ENCODE results near the gene MGAT5B. TPM values are rescaled to one million over a fixed set of nuclear protein-coding genes. Genes with fewer than 3 reads are reported as not detected.

The MGAT5B gene
- total RNA-seq, 1 donor from 2014 or later: 7.5 TPM

- no peak overlapping the region for H3K4me3 ChIP-seq (ENCODE audit: low read depth, low read length)
- no peak for TF ChIP-seq CTCF (conservative IDR thresholded peaks at IDR 0.05; ENCODE audit: low read depth, low read length)
- no peak for DNase-seq (ENCODE audit: low read depth)
Measured at GRCh38 chr17:76934561-76935320, 66.5 kb downstream of the MGAT5B start.

GRCh38 chr17:76935331-76935730 is 67.1 kb downstream of the MGAT5B start:
- no peak overlapping the region for H3K4me3 ChIP-seq (ENCODE audit: low read depth, low read length)
- no peak for TF ChIP-seq CTCF (conservative IDR thresholded peaks at IDR 0.05; ENCODE audit: low read depth, low read length)
- DNase-seq (ENCODE audit: low read depth): no peak

GRCh38 chr17:76937238-76937637 is 69.0 kb downstream of the MGAT5B start:
- no peak for DNase-seq (ENCODE audit: low read depth)
- no peak for TF ChIP-seq CTCF (conservative IDR thresholded peaks at IDR 0.05; ENCODE audit: low read depth, low read length)
- no peak overlapping the region for H3K4me3 ChIP-seq (ENCODE audit: low read depth, low read length)

GRCh38 chr17:76938009-76938408 is 69.8 kb downstream of the MGAT5B start:
- no peak for DNase-seq (ENCODE audit: low read depth)
- H3K4me3 ChIP-seq (ENCODE audit: low read depth, low read length): no peak overlapping the region
- TF ChIP-seq CTCF (conservative IDR thresholded peaks at IDR 0.05; ENCODE audit: low read depth, low read length): no peak

- no peak for TF ChIP-seq CTCF (conservative IDR thresholded peaks at IDR 0.05; ENCODE audit: low read depth, low read length)
- no peak for DNase-seq (ENCODE audit: low read depth)
- H3K4me3 ChIP-seq (ENCODE audit: low read depth, low read length): no peak overlapping the region
Measured at GRCh38 chr17:76940295-76940694, 72.1 kb downstream of the MGAT5B start.

- peak; percentile 18 for TF ChIP-seq CTCF (conservative IDR thresholded peaks at IDR 0.05; ENCODE audit: low read depth, low read length)
- H3K4me3 ChIP-seq (ENCODE audit: low read depth, low read length): no peak overlapping the region
- no peak for DNase-seq (ENCODE audit: low read depth)
Measured at GRCh38 chr17:76940738-76941350, 72.6 kb downstream of the MGAT5B start.

GRCh38 chr17:76943202-76943601 is 75.0 kb downstream of the MGAT5B start:
- no peak overlapping the region for H3K4me3 ChIP-seq (ENCODE audit: low read depth, low read length)
- TF ChIP-seq CTCF (conservative IDR thresholded peaks at IDR 0.05; ENCODE audit: low read depth, low read length): no peak
- DNase-seq (ENCODE audit: low read depth): no peak
